ENCODE results near the gene PPFIBP2.
A peak's percentile ranks its signal among the peaks of the same experiment; 100 is the strongest.

The PPFIBP2 gene

GRCh38 chr11:7513234-7514098 is at the start of gene PPFIBP2:
Gene PPFIBP2 (plus strand): TSS chr11:7513999. CDS start chr11:7549476, 35,477 bp downstream.
- DNase-seq (ENCODE audit: extremely low read depth in 1 of 2, low read depth in 1 of 2): peak; percentile 29 to 80

GRCh38 chr11:7467652-7468051 is 46.1 kb upstream of the PPFIBP2 start:
- DNase-seq (ENCODE audit: extremely low read depth in 1 of 2, low read depth in 1 of 2): no peak

GRCh38 chr11:7469351-7469865 is 44.4 kb upstream of the PPFIBP2 start:
- DNase-seq (ENCODE audit: extremely low read depth in 1 of 2, low read depth in 1 of 2): no peak

- no peak for DNase-seq (ENCODE audit: extremely low read depth in 1 of 2, low read depth in 1 of 2)
Measured at GRCh38 chr11:7471071-7471470, 42.7 kb upstream of the PPFIBP2 start.

GRCh38 chr11:7473717-7474116 is 40.1 kb upstream of the PPFIBP2 start:
- no peak for DNase-seq (ENCODE audit: extremely low read depth in 1 of 2, low read depth in 1 of 2)

- no peak for DNase-seq (ENCODE audit: extremely low read depth in 1 of 2, low read depth in 1 of 2)
Measured at GRCh38 chr11:7480113-7480512, 33.7 kb upstream of the PPFIBP2 start.

- DNase-seq (ENCODE audit: extremely low read depth in 1 of 2, low read depth in 1 of 2): no peak
Measured at GRCh38 chr11:7484131-7484530, 29.7 kb upstream of the PPFIBP2 start.

- no peak for DNase-seq (ENCODE audit: extremely low read depth in 1 of 2, low read depth in 1 of 2)
Measured at GRCh38 chr11:7484645-7485044, 29.2 kb upstream of the PPFIBP2 start.

GRCh38 chr11:7485186-7486097 is 28.4 kb upstream of the PPFIBP2 start, which contains the start of gene OLFML1:
Gene OLFML1 (plus strand): TSS chr11:7485506. CDS start chr11:7485876, 370 bp downstream.
- DNase-seq (ENCODE audit: extremely low read depth in 1 of 2, low read depth in 1 of 2): no peak

- DNase-seq (ENCODE audit: extremely low read depth in 1 of 2, low read depth in 1 of 2): no peak
Measured at GRCh38 chr11:7486098-7486780, 27.6 kb upstream of the PPFIBP2 start.

GRCh38 chr11:7486781-7487140 is 27.0 kb upstream of the PPFIBP2 start:
- DNase-seq (ENCODE audit: extremely low read depth in 1 of 2, low read depth in 1 of 2): no peak

GRCh38 chr11:7487360-7487759 is 26.4 kb upstream of the PPFIBP2 start:
- no peak for DNase-seq (ENCODE audit: extremely low read depth in 1 of 2, low read depth in 1 of 2)

- DNase-seq (ENCODE audit: extremely low read depth in 1 of 2, low read depth in 1 of 2): no peak
Measured at GRCh38 chr11:7488681-7489080, 25.1 kb upstream of the PPFIBP2 start.

GRCh38 chr11:7489376-7489775 is 24.4 kb upstream of the PPFIBP2 start:
- DNase-seq (ENCODE audit: extremely low read depth in 1 of 2, low read depth in 1 of 2): no peak

GRCh38 chr11:7490054-7490453 is 23.7 kb upstream of the PPFIBP2 start:
- no peak for DNase-seq (ENCODE audit: extremely low read depth in 1 of 2, low read depth in 1 of 2)

GRCh38 chr11:7490535-7490934 is 23.3 kb upstream of the PPFIBP2 start:
- no peak for DNase-seq (ENCODE audit: extremely low read depth in 1 of 2, low read depth in 1 of 2)

- DNase-seq (ENCODE audit: extremely low read depth in 1 of 2, low read depth in 1 of 2): no peak
Measured at GRCh38 chr11:7492253-7492652, 21.5 kb upstream of the PPFIBP2 start.

GRCh38 chr11:7493670-7494069 is 20.1 kb upstream of the PPFIBP2 start:
- no peak for DNase-seq (ENCODE audit: extremely low read depth in 1 of 2, low read depth in 1 of 2)

GRCh38 chr11:7494086-7494745 is 19.6 kb upstream of the PPFIBP2 start:
- no peak for DNase-seq (ENCODE audit: extremely low read depth in 1 of 2, low read depth in 1 of 2)

GRCh38 chr11:7495882-7496551 is 17.8 kb upstream of the PPFIBP2 start:
- DNase-seq (ENCODE audit: extremely low read depth in 1 of 2, low read depth in 1 of 2): no peak

Data from activated CD8-positive, alpha-beta memory T cell treated with anti-CD3 and anti-CD28 coated beads for 1 hour (primary cell).